ENCODE data around the gene VSTM2L. TPM values are rescaled to one million over a fixed set of nuclear protein-coding genes. Genes with fewer than 3 reads are reported as not detected.

Gene VSTM2L
- total and polyA plus RNA-seq, 2 donors (not counting 1 experiment from before 2014, with no cell fraction given) = 0.66 to 1.7 TPM

GRCh38 chr20:37925265-37926165 lies 22.6 kb downstream of the VSTM2L start:
- Histone ChIP-seq H3K4me3 (replicated peaks in 1 of 4; ENCODE audit: control extremely low read depth in 1 of 4, insufficient read depth in 1 of 4, low read depth in 3 of 4, low read length in 4 of 4) (no peak overlapping the region), H3K9ac (ENCODE audit: insufficient read depth, low read length) (no peak overlapping the region), H4K20me1 (ENCODE audit: control insufficient read depth, extremely low read depth, insufficient read depth, low read length) (no peaks in the 10 kb centered on the region), H3K4me2 (ENCODE audit: extremely low read depth, insufficient read depth, low read length) (no peak overlapping the region), H3K36me3 (ENCODE audit: control insufficient read depth, insufficient read depth, low read length) (no peaks in the 10 kb centered on the region), H3K79me2 (ENCODE audit: control insufficient read depth, insufficient read depth, low read length) (no peaks in the 10 kb centered on the region), H2AFZ (ENCODE audit: low read length) (no peak overlapping the region), H3K9me3 (ENCODE audit: control insufficient read depth, insufficient read depth, low read depth, low read length) (no peaks in the 10 kb centered on the region), H3K4me1 (ENCODE audit: control insufficient read depth, extremely low read depth, insufficient read depth, low read length) (no peaks in the 10 kb centered on the region), H3K27me3 (ENCODE audit: control insufficient read depth, insufficient read depth, low read length) (peaks cover 12% of the 10 kb centered on the region), H3K27ac (ENCODE audit: insufficient read depth, low read length) (no peak overlapping the region)
- no peak for TF ChIP-seq EZH2 (IDR thresholded peaks at IDR 0.05; ENCODE audit: low read length, missing control alignments)
- no peak for TF ChIP-seq CTCF (conservative IDR thresholded peaks at IDR 0.05 in 1 of 2, IDR thresholded peaks at IDR 0.05 in 1 of 2; ENCODE audit: low read depth in 1 of 2, low read length in 2 of 2)
- no peak for DNase-seq (ENCODE audit: low read depth in 2 of 2)

- TF ChIP-seq EZH2 (IDR thresholded peaks at IDR 0.05; ENCODE audit: low read length, missing control alignments) = no peak
- no peak for TF ChIP-seq CTCF (conservative IDR thresholded peaks at IDR 0.05 in 1 of 2, IDR thresholded peaks at IDR 0.05 in 1 of 2; ENCODE audit: low read depth in 1 of 2, low read length in 2 of 2)
- no peak overlapping the region for H3K4me2 ChIP-seq (ENCODE audit: extremely low read depth, insufficient read depth, low read length)
- no peaks in the 10 kb centered on the region for H3K79me2 ChIP-seq (ENCODE audit: control insufficient read depth, insufficient read depth, low read length)
- H3K4me3 ChIP-seq (replicated peaks in 1 of 4; ENCODE audit: control extremely low read depth in 1 of 4, insufficient read depth in 1 of 4, low read depth in 3 of 4, low read length in 4 of 4) = no peak overlapping the region
- peaks cover 18% of the 10 kb centered on the region for H3K27me3 ChIP-seq (ENCODE audit: control insufficient read depth, insufficient read depth, low read length)
- H3K4me1 ChIP-seq (ENCODE audit: control insufficient read depth, extremely low read depth, insufficient read depth, low read length) = no peaks in the 10 kb centered on the region
- H3K27ac ChIP-seq (ENCODE audit: insufficient read depth, low read length) = no peak overlapping the region
- H2AFZ ChIP-seq (ENCODE audit: low read length) = no peak overlapping the region
- H3K36me3 ChIP-seq (ENCODE audit: control insufficient read depth, insufficient read depth, low read length) = no peaks in the 10 kb centered on the region
- DNase-seq (ENCODE audit: low read depth in 2 of 2) = no peak
- H3K9me3 ChIP-seq (ENCODE audit: control insufficient read depth, insufficient read depth, low read depth, low read length) = no peaks in the 10 kb centered on the region
- H3K9ac ChIP-seq (ENCODE audit: insufficient read depth, low read length) = no peak overlapping the region
- no peaks in the 10 kb centered on the region for H4K20me1 ChIP-seq (ENCODE audit: control insufficient read depth, extremely low read depth, insufficient read depth, low read length)
Observed at GRCh38 chr20:37926612-37927011, 23.7 kb downstream of the VSTM2L start.

- no peaks in the 10 kb centered on the region for H4K20me1 ChIP-seq (ENCODE audit: control insufficient read depth, extremely low read depth, insufficient read depth, low read length)
- no peak overlapping the region for H3K9ac ChIP-seq (ENCODE audit: insufficient read depth, low read length)
- no peak overlapping the region for H3K4me3 ChIP-seq (replicated peaks in 1 of 4; ENCODE audit: control extremely low read depth in 1 of 4, insufficient read depth in 1 of 4, low read depth in 3 of 4, low read length in 4 of 4)
- no peak for DNase-seq (ENCODE audit: low read depth in 2 of 2)
- no peak overlapping the region for H3K4me2 ChIP-seq (ENCODE audit: extremely low read depth, insufficient read depth, low read length)
- H3K9me3 ChIP-seq (ENCODE audit: control insufficient read depth, insufficient read depth, low read depth, low read length) = no peaks in the 10 kb centered on the region
- peaks cover 25% of the 10 kb centered on the region for H3K27me3 ChIP-seq (ENCODE audit: control insufficient read depth, insufficient read depth, low read length)
- H3K79me2 ChIP-seq (ENCODE audit: control insufficient read depth, insufficient read depth, low read length) = no peaks in the 10 kb centered on the region
- H3K27ac ChIP-seq (ENCODE audit: insufficient read depth, low read length) = no peak overlapping the region
- TF ChIP-seq CTCF (conservative IDR thresholded peaks at IDR 0.05 in 1 of 2, IDR thresholded peaks at IDR 0.05 in 1 of 2; ENCODE audit: low read depth in 1 of 2, low read length in 2 of 2) (no peak), EZH2 (IDR thresholded peaks at IDR 0.05; ENCODE audit: low read length, missing control alignments) (no peak)
- H2AFZ ChIP-seq (ENCODE audit: low read length) = no peak overlapping the region
- H3K36me3 ChIP-seq (ENCODE audit: control insufficient read depth, insufficient read depth, low read length) = no peaks in the 10 kb centered on the region
- H3K4me1 ChIP-seq (ENCODE audit: control insufficient read depth, extremely low read depth, insufficient read depth, low read length) = no peaks in the 10 kb centered on the region
Observed at GRCh38 chr20:37927410-37928095, 24.6 kb downstream of the VSTM2L start.

All from fibroblast of lung (primary cell).